HG02973 (cell line): Measurements from ENCODE around the gene FTSJ3.
A peak's percentile ranks its signal among the peaks of the same experiment; 100 is the strongest.

Experiments
- ATAC-seq: cut with Tn5 transposase; IDR thresholded peaks from one replicate; pipeline ENCODE4 v1.9.1; 2021; ENCODE audit warnings: moderate library complexity; ENCODE audit not compliant: unreplicated experiment

FTSJ3 gene

GRCh38 chr17:63792055-63792729 lies 35.3 kb downstream of the FTSJ3 start:
- ATAC-seq = no peak

GRCh38 chr17:63790057-63790456 lies 37.4 kb downstream of the FTSJ3 start:
- no peak for ATAC-seq

GRCh38 chr17:63786971-63787711 lies 40.3 kb downstream of the FTSJ3 start:
- no peak for ATAC-seq

- ATAC-seq = no peak
These were observed 41.3 kb downstream of the FTSJ3 start for GRCh38 chr17:63786117-63786516.

GRCh38 chr17:63785556-63785955 lies 41.9 kb downstream of the FTSJ3 start:
- no peak for ATAC-seq

GRCh38 chr17:63783522-63783921 lies 43.9 kb downstream of the FTSJ3 start:
- ATAC-seq = no peak

- ATAC-seq = no peak
These were observed 46.5 kb downstream of the FTSJ3 start for GRCh38 chr17:63780928-63781327.

GRCh38 chr17:63780507-63780906 lies 47.0 kb downstream of the FTSJ3 start:
- no peak for ATAC-seq

GRCh38 chr17:63775420-63775819 lies 52.0 kb downstream of the FTSJ3 start:
- no peak for ATAC-seq

GRCh38 chr17:63774969-63775265 lies 52.5 kb downstream of the FTSJ3 start:
- ATAC-seq = no peak

- ATAC-seq = no peak
These were observed 53.1 kb downstream of the FTSJ3 start, which contains the start of gene DDX42 for GRCh38 chr17:63774141-63774968. TSS of gene DDX42 (plus strand) at chr17:63774170. CDS start at chr17:63787050, 12,880 bp downstream.

- ATAC-seq = peak; percentile 78
These were observed 54.0 kb downstream of the FTSJ3 start, which contains the start of gene CCDC47 for GRCh38 chr17:63773272-63774140. TSS of gene CCDC47 (minus strand) at chr17:63773597. CDS start at chr17:63766175, 7,422 bp downstream.

GRCh38 chr17:63772801-63773271 lies 54.6 kb downstream of the FTSJ3 start:
- no peak for ATAC-seq
